Measurements from ENCODE around the gene WDR72. TPM values are rescaled to one million over a fixed set of nuclear protein-coding genes. Genes with fewer than 3 reads are reported as not detected.

The WDR72 gene
- total and polyA plus RNA-seq, 2 experiments from 2014 or later, result 0.99 to 1.9 TPM

DNA sequence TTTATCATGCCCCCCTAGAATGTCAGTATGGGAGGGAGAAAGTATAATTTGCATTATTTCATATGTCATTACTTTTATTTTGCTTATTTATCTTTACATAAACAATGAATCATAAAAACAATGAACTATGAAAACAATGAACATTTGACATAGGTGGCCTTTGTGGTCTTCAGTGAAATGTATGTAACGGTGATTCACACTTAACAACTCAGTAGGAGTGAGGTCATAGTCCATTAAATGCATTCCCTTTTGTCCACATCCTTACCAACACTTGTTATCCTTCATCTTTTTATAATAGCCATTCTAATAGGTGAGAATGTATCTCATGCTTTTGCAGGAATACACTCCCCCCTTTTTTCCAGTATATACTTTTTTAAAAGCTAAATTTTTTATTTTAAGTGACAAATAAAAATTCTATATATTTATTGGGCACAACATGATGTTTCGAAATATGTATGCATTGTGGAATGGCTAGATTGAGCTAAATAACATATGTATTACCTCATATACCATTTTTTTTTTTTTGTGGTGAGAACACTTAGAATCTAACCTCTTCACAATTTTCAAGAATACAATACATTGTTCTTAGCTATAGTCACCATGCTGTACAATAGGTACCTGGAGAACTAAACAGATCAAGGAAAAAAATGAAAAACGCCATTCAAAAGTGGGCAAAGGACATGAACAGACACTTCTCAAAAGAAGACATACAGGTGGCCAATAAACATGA, 189.5 kb downstream of the WDR72 start (continued):
- TF ChIP-seq, protein P1, sequence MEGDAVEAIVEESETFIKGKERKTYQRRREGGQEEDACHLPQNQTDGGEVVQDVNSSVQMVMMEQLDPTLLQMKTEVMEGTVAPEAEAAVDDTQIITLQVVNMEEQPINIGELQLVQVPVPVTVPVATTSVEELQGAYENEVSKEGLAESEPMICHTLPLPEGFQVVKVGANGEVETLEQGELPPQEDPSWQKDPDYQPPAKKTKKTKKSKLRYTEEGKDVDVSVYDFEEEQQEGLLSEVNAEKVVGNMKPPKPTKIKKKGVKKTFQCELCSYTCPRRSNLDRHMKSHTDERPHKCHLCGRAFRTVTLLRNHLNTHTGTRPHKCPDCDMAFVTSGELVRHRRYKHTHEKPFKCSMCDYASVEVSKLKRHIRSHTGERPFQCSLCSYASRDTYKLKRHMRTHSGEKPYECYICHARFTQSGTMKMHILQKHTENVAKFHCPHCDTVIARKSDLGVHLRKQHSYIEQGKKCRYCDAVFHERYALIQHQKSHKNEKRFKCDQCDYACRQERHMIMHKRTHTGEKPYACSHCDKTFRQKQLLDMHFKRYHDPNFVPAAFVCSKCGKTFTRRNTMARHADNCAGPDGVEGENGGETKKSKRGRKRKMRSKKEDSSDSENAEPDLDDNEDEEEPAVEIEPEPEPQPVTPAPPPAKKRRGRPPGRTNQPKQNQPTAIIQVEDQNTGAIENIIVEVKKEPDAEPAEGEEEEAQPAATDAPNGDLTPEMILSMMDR (conservative IDR thresholded peaks at IDR 0.05; ENCODE audit: low read depth in 2 of 2), result no peak
- TF ChIP-seq ZNF114 (CRISPR knock-in tag; IDR thresholded peaks at IDR 0.05) (no peak), EZH2phosphoT487 (IDR thresholded peaks at IDR 0.05; ENCODE audit: unreplicated experiment) (no peak), STAT1 (IDR thresholded peaks at IDR 0.05; ENCODE audit: unreplicated experiment) (no peak), CREB1 (CRISPR knock-in tag; IDR thresholded peaks at IDR 0.05; ENCODE audit: low read depth) (no peak), JUNB (IDR thresholded peaks at IDR 0.05; ENCODE audit: unreplicated experiment) (no peak), ZNF331 (CRISPR knock-in tag; IDR thresholded peaks at IDR 0.05; ENCODE audit: low read depth) (no peak)
- TF ChIP-seq, protein P2, sequence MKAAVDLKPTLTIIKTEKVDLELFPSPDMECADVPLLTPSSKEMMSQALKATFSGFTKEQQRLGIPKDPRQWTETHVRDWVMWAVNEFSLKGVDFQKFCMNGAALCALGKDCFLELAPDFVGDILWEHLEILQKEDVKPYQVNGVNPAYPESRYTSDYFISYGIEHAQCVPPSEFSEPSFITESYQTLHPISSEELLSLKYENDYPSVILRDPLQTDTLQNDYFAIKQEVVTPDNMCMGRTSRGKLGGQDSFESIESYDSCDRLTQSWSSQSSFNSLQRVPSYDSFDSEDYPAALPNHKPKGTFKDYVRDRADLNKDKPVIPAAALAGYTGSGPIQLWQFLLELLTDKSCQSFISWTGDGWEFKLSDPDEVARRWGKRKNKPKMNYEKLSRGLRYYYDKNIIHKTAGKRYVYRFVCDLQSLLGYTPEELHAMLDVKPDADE (IDR thresholded peaks at IDR 0.05), result no peak

DNA sequence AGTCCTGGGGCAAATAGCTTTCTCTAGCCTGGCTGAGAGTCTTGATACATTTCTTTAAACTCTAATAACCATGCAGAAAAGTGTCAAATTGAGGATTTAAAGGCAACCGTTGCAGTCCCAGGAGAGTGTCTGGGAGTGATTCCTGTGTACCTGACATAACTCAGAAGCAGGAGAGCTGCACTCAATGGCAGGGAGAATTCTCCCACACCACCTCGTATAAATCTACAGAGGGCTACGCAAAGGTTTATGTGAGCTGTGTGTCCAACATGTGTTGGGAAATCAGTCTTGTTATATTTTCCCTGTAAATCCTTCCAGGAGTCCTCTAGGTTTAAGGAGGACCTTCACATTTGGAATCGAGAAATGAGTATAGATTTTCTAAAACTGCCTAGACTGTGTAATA, 192.6 kb downstream of the WDR72 start:
- no peak for DNase-seq (ENCODE audit: low spot score)
- H3K4me3 Mint-ChIP-seq, result no peak overlapping the region
- no peaks in the 10 kb centered on the region for H3K27me3 ChIP-seq (ENCODE audit: insufficient read depth)
- H3K79me2 ChIP-seq (replicated peaks; ENCODE audit: insufficient read depth), result no peaks in the 10 kb centered on the region
- no peaks in the 10 kb centered on the region for H3K36me3 Mint-ChIP-seq (ENCODE audit: low read depth)
- no peaks in the 10 kb centered on the region for H3K9me3 Mint-ChIP-seq
- no peak overlapping the region for H3K4me2 ChIP-seq
- H3K36me3 ChIP-seq (ENCODE audit: insufficient read depth), result no peaks in the 10 kb centered on the region
- peaks cover 6% of the 10 kb centered on the region; the same call in 2 of the 3 replicates for H3K4me1 Mint-ChIP-seq
- no peak for ATAC-seq
- H3K27me3 Mint-ChIP-seq (ENCODE audit: insufficient read depth, low read depth, poor library complexity), result no peaks in the 10 kb centered on the region
- no peak overlapping the region for H3K27ac Mint-ChIP-seq
- H3K4me1 ChIP-seq (ENCODE audit: insufficient read depth), result no peaks in the 10 kb centered on the region
- no peak overlapping the region for H3K27ac ChIP-seq (ENCODE audit: low read depth)
- H2AFZ ChIP-seq, result no peak overlapping the region
- no peaks in the 10 kb centered on the region for H4K20me1 ChIP-seq (replicated peaks; ENCODE audit: insufficient read depth)
- H3F3A ChIP-seq (replicated peaks; ENCODE audit: low read depth), result no peaks in the 10 kb centered on the region
- no peaks in the 10 kb centered on the region for H3K9me2 ChIP-seq (ENCODE audit: insufficient read depth)
- H3K4me3 ChIP-seq, result no peak overlapping the region
- TF ChIP-seq, protein P2 (IDR thresholded peaks at IDR 0.05), result no peak
- no peak for TF ChIP-seq STAT1 (IDR thresholded peaks at IDR 0.05; ENCODE audit: unreplicated experiment)
- TF ChIP-seq, protein P3, sequence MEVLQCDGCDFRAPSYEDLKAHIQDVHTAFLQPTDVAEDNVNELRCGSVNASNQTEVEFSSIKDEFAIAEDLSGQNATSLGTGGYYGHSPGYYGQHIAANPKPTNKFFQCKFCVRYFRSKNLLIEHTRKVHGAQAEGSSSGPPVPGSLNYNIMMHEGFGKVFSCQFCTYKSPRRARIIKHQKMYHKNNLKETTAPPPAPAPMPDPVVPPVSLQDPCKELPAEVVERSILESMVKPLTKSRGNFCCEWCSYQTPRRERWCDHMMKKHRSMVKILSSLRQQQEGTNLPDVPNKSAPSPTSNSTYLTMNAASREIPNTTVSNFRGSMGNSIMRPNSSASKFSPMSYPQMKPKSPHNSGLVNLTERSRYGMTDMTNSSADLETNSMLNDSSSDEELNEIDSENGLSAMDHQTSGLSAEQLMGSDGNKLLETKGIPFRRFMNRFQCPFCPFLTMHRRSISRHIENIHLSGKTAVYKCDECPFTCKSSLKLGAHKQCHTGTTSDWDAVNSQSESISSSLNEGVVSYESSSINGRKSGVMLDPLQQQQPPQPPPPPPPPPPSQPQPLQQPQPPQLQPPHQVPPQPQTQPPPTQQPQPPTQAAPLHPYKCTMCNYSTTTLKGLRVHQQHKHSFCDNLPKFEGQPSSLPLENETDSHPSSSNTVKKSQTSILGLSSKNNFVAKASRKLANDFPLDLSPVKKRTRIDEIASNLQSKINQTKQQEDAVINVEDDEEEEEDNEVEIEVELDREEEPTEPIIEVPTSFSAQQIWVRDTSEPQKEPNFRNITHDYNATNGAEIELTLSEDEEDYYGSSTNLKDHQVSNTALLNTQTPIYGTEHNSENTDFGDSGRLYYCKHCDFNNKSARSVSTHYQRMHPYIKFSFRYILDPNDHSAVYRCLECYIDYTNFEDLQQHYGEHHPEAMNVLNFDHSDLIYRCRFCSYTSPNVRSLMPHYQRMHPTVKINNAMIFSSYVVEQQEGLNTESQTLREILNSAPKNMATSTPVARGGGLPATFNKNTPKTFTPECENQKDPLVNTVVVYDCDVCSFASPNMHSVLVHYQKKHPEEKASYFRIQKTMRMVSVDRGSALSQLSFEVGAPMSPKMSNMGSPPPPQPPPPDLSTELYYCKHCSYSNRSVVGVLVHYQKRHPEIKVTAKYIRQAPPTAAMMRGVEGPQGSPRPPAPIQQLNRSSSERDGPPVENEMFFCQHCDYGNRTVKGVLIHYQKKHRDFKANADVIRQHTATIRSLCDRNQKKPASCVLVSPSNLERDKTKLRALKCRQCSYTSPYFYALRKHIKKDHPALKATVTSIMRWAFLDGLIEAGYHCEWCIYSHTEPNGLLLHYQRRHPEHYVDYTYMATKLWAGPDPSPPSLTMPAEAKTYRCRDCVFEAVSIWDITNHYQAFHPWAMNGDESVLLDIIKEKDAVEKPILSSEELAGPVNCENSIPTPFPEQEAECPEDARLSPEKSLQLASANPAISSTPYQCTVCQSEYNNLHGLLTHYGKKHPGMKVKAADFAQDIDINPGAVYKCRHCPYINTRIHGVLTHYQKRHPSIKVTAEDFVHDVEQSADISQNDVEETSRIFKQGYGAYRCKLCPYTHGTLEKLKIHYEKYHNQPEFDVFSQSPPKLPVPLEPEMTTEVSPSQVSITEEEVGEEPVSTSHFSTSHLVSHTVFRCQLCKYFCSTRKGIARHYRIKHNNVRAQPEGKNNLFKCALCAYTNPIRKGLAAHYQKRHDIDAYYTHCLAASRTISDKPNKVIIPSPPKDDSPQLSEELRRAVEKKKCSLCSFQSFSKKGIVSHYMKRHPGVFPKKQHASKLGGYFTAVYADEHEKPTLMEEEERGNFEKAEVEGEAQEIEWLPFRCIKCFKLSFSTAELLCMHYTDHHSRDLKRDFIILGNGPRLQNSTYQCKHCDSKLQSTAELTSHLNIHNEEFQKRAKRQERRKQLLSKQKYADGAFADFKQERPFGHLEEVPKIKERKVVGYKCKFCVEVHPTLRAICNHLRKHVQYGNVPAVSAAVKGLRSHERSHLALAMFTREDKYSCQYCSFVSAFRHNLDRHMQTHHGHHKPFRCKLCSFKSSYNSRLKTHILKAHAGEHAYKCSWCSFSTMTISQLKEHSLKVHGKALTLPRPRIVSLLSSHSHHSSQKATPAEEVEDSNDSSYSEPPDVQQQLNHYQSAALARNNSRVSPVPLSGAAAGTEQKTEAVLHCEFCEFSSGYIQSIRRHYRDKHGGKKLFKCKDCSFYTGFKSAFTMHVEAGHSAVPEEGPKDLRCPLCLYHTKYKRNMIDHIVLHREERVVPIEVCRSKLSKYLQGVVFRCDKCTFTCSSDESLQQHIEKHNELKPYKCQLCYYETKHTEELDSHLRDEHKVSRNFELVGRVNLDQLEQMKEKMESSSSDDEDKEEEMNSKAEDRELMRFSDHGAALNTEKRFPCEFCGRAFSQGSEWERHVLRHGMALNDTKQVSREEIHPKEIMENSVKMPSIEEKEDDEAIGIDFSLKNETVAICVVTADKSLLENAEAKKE (CRISPR knock-in tag; IDR thresholded peaks at IDR 0.05), result no peak
- TF ChIP-seq, protein P4, sequence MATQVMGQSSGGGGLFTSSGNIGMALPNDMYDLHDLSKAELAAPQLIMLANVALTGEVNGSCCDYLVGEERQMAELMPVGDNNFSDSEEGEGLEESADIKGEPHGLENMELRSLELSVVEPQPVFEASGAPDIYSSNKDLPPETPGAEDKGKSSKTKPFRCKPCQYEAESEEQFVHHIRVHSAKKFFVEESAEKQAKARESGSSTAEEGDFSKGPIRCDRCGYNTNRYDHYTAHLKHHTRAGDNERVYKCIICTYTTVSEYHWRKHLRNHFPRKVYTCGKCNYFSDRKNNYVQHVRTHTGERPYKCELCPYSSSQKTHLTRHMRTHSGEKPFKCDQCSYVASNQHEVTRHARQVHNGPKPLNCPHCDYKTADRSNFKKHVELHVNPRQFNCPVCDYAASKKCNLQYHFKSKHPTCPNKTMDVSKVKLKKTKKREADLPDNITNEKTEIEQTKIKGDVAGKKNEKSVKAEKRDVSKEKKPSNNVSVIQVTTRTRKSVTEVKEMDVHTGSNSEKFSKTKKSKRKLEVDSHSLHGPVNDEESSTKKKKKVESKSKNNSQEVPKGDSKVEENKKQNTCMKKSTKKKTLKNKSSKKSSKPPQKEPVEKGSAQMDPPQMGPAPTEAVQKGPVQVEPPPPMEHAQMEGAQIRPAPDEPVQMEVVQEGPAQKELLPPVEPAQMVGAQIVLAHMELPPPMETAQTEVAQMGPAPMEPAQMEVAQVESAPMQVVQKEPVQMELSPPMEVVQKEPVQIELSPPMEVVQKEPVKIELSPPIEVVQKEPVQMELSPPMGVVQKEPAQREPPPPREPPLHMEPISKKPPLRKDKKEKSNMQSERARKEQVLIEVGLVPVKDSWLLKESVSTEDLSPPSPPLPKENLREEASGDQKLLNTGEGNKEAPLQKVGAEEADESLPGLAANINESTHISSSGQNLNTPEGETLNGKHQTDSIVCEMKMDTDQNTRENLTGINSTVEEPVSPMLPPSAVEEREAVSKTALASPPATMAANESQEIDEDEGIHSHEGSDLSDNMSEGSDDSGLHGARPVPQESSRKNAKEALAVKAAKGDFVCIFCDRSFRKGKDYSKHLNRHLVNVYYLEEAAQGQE (IDR thresholded peaks at IDR 0.05; ENCODE audit: unreplicated experiment), result no peak

Data from GM23338 (cell line).